BLaER1 (cell line): ENCODE data around the gene OR4D9.
"Not testable (repeated sequence)": the region's sequence is repeated elsewhere in the genome, so short reads cannot be mapped to it uniquely, and the experiment has no call there.

ENCODE experiments used
- H3K27ac ChIP-seq: shearing (Covaris generic); formaldehyde crosslinking; 2 replicates; pipeline ENCODE4 v1.8.1; 2022
- H3K27me3 ChIP-seq: shearing (Covaris generic); formaldehyde crosslinking; 2 replicates; pipeline ENCODE4 v1.8.1; 2022
- H3K36me3 ChIP-seq: shearing (Covaris generic); formaldehyde crosslinking; 2 replicates; pipeline ENCODE4 v1.8.1; 2022
- H3K4me1 ChIP-seq: shearing (Covaris generic); formaldehyde crosslinking; 2 replicates; pipeline ENCODE4 v1.8.1; 2022
- H3K4me2 ChIP-seq: shearing (Covaris generic); formaldehyde crosslinking; 2 replicates; pipeline ENCODE4 v1.8.1; 2022
- H3K4me3 ChIP-seq: shearing (Covaris generic); formaldehyde crosslinking; 2 replicates; pipeline ENCODE4 v1.8.1; 2022
- H3K9ac ChIP-seq: shearing (Covaris generic); formaldehyde crosslinking; 2 replicates; pipeline ENCODE4 v1.8.1; 2022
- H3K9me3 ChIP-seq: shearing (Covaris generic); formaldehyde crosslinking; 2 replicates; pipeline ENCODE4 v1.8.1; 2022
- H4K20me1 ChIP-seq: shearing (Covaris generic); formaldehyde crosslinking; 2 replicates; pipeline ENCODE4 v1.8.1; 2022
- Cebpa-rat ChIP-seq: shearing (Covaris generic); IDR thresholded peaks from 2 replicates; pipeline ENCODE4 v1.8.1; 2022

OR4D9 gene

GRCh38 chr11:59510941-59511589, at the start of gene OR4D9:
Gene OR4D9, plus strand, starts transcription at chr11:59511539. Its CDS starts 3,374 bp downstream, at chr11:59514913.
- TF ChIP-seq Cebpa-rat: no peak
- H3K9ac ChIP-seq: peak within 1 kb of the TSS; percentile 26; the same call in 1 of the 2 replicates

GRCh38 chr11:59463190-59463641, 48.1 kb upstream of the OR4D9 start:
- Histone ChIP-seq H3K9ac (no peak overlapping the region), H3K4me1 (no peaks in the 10 kb centered on the region; the same call in 1 of the 2 replicates), H3K27ac (no peak overlapping the region), H3K9me3 (no peaks in the 10 kb centered on the region), H3K4me2 (no peak overlapping the region), H3K36me3 (no peaks in the 10 kb centered on the region), H3K27me3 (no peaks in the 10 kb centered on the region), H4K20me1 (no peaks in the 10 kb centered on the region), H3K4me3 (no peak overlapping the region)
- TF ChIP-seq Cebpa-rat: no peak

More at GRCh38 chr11:59510941-59511589, at the start of gene OR4D9:
- Histone ChIP-seq H3K4me3 (no peak within 1 kb of the TSS; the same call in 1 of the 2 replicates), H3K4me2 (peak within 1 kb of the TSS; percentile 80), H4K20me1 (no peaks in the 10 kb centered on the region), H3K27ac (peak within 1 kb of the TSS; percentile 64), H3K27me3 (no peaks in the 10 kb centered on the region), H3K9me3 (no peaks in the 10 kb centered on the region), H3K4me1 (peaks cover 33% of the 10 kb centered on the region), H3K36me3 (no peaks in the 10 kb centered on the region)

GRCh38 chr11:59473015-59473414, 38.3 kb upstream of the OR4D9 start, which contains the start of gene OR4D10:
Gene OR4D10, plus strand, starts transcription at chr11:59473315. Its CDS starts 4,115 bp downstream, at chr11:59477430.
- no peaks in the 10 kb centered on the region for H3K27me3 ChIP-seq
- no peaks in the 10 kb centered on the region for H4K20me1 ChIP-seq
- no peak within 1 kb of the TSS for H3K27ac ChIP-seq
- H3K36me3 ChIP-seq: no peaks in the 10 kb centered on the region
- no peaks in the 10 kb centered on the region for H3K9me3 ChIP-seq
- TF ChIP-seq Cebpa-rat: no peak
- H3K4me3 ChIP-seq: no peak within 1 kb of the TSS
- peaks cover 11% of the 10 kb centered on the region for H3K4me1 ChIP-seq
- H3K4me2 ChIP-seq: no peak within 1 kb of the TSS
- no peak within 1 kb of the TSS for H3K9ac ChIP-seq

GRCh38 chr11:59475176-59475575, 36.2 kb upstream of the OR4D9 start:
- Histone ChIP-seq H3K9me3 (no peaks in the 10 kb centered on the region), H3K9ac (no peak overlapping the region), H4K20me1 (no peaks in the 10 kb centered on the region), H3K27me3 (no peaks in the 10 kb centered on the region), H3K4me3 (no peak overlapping the region), H3K36me3 (no peaks in the 10 kb centered on the region), H3K4me1 (peaks cover 11% of the 10 kb centered on the region), H3K4me2 (no peak overlapping the region), H3K27ac (no peak overlapping the region)
- no peak for TF ChIP-seq Cebpa-rat

- Histone ChIP-seq H3K36me3 (no peaks in the 10 kb centered on the region), H3K27ac (no peak overlapping the region), H3K27me3 (no peaks in the 10 kb centered on the region), H3K4me1 (peaks cover 7% of the 10 kb centered on the region), H4K20me1 (no peaks in the 10 kb centered on the region), H3K4me2 (no peak overlapping the region), H3K9me3 (no peaks in the 10 kb centered on the region), H3K4me3 (no peak overlapping the region), H3K9ac (no peak overlapping the region)
- TF ChIP-seq Cebpa-rat: no peak
Observed at GRCh38 chr11:59479906-59480305, 31.4 kb upstream of the OR4D9 start.

GRCh38 chr11:59480359-59480758, 31.0 kb upstream of the OR4D9 start:
- Histone ChIP-seq H3K27me3 (no peaks in the 10 kb centered on the region), H3K4me3 (no peak overlapping the region), H3K27ac (no peak overlapping the region), H3K36me3 (no peaks in the 10 kb centered on the region), H3K4me2 (no peak overlapping the region), H4K20me1 (no peaks in the 10 kb centered on the region), H3K9ac (no peak overlapping the region), H3K9me3 (no peaks in the 10 kb centered on the region), H3K4me1 (peaks cover 7% of the 10 kb centered on the region)
- no peak for TF ChIP-seq Cebpa-rat

GRCh38 chr11:59501931-59502330, 9.4 kb upstream of the OR4D9 start:
- Histone ChIP-seq H3K4me2 (no peak overlapping the region), H3K4me1 (no peaks in the 10 kb centered on the region), H4K20me1 (no peaks in the 10 kb centered on the region), H3K9me3 (no peaks in the 10 kb centered on the region), H3K4me3 (no peak overlapping the region), H3K27me3 (no peaks in the 10 kb centered on the region), H3K9ac (no peak overlapping the region), H3K36me3 (no peaks in the 10 kb centered on the region), H3K27ac (no peak overlapping the region)
- no peak for TF ChIP-seq Cebpa-rat

- Histone ChIP-seq H3K4me3 (no peak within 1 kb of the TSS), H3K9ac (no peak within 1 kb of the TSS), H4K20me1 (no peaks in the 10 kb centered on the region), H3K27me3 (no peaks in the 10 kb centered on the region), H3K36me3 (no peaks in the 10 kb centered on the region), H3K4me1 (no peaks in the 10 kb centered on the region), H3K9me3 (no peaks in the 10 kb centered on the region), H3K27ac (no peak within 1 kb of the TSS), H3K4me2 (no peak within 1 kb of the TSS)
- TF ChIP-seq Cebpa-rat: no peak
Observed at GRCh38 chr11:59503276-59503675, 8.1 kb upstream of the OR4D9 start, which contains the start of gene OR4D11. Gene OR4D11, plus strand, starts transcription at chr11:59503576. Its CDS starts 0 bp downstream, at chr11:59503576.

- H3K27ac ChIP-seq: no peak overlapping the region
- no peaks in the 10 kb centered on the region for H4K20me1 ChIP-seq
- H3K27me3 ChIP-seq: no peaks in the 10 kb centered on the region
- no peak for TF ChIP-seq Cebpa-rat
- peak overlapping the region; percentile 80 for H3K4me2 ChIP-seq
- H3K36me3 ChIP-seq: no peaks in the 10 kb centered on the region
- H3K4me1 ChIP-seq: peaks cover 33% of the 10 kb centered on the region
- no peak overlapping the region for H3K4me3 ChIP-seq
- H3K9ac ChIP-seq: no peak overlapping the region
- H3K9me3 ChIP-seq: no peaks in the 10 kb centered on the region
Observed at GRCh38 chr11:59511675-59512074, 336 bp downstream of the OR4D9 start.

GRCh38 chr11:59520139-59520538, 8.8 kb downstream of the OR4D9 start:
- not testable (repeated sequence) for H3K9me3 ChIP-seq, H4K20me1 ChIP-seq, H3K36me3 ChIP-seq, H3K4me3 ChIP-seq, H3K27me3 ChIP-seq, H3K27ac ChIP-seq, H3K9ac ChIP-seq
- Histone ChIP-seq H3K4me2 (peak overlapping the region; percentile 75), H3K4me1 (peaks cover 69% of the 10 kb centered on the region)

- peaks cover 69% of the 10 kb centered on the region for H3K4me1 ChIP-seq
- peak overlapping the region; percentile 75 for H3K4me2 ChIP-seq
- no peak overlapping the region for H3K9ac ChIP-seq
- no peaks in the 10 kb centered on the region for H3K27me3 ChIP-seq
- H4K20me1 ChIP-seq: no peaks in the 10 kb centered on the region
- no peaks in the 10 kb centered on the region for H3K36me3 ChIP-seq
- H3K27ac ChIP-seq: no peak overlapping the region
- TF ChIP-seq Cebpa-rat: no peak
- no peaks in the 10 kb centered on the region for H3K9me3 ChIP-seq
- H3K4me3 ChIP-seq: no peak overlapping the region
Observed at GRCh38 chr11:59520741-59521140, 9.4 kb downstream of the OR4D9 start.
